ENCODE results near the gene PER3.

GRCh38 chr1:7795406-7795805, 11.3 kb downstream of the PER3 start:
- TF ChIP-seq TAF1 (IDR thresholded peaks at IDR 0.05; ENCODE audit: borderline replicate concordance, insufficient read depth, low read length) (no peak), POLR2AphosphoS5 (IDR thresholded peaks at IDR 0.05; ENCODE audit: low read depth, low read length) (no peak), SIN3A (IDR thresholded peaks at IDR 0.05; ENCODE audit: borderline replicate concordance, insufficient read depth, low read length) (no peak)
- TF ChIP-seq, protein P1, sequence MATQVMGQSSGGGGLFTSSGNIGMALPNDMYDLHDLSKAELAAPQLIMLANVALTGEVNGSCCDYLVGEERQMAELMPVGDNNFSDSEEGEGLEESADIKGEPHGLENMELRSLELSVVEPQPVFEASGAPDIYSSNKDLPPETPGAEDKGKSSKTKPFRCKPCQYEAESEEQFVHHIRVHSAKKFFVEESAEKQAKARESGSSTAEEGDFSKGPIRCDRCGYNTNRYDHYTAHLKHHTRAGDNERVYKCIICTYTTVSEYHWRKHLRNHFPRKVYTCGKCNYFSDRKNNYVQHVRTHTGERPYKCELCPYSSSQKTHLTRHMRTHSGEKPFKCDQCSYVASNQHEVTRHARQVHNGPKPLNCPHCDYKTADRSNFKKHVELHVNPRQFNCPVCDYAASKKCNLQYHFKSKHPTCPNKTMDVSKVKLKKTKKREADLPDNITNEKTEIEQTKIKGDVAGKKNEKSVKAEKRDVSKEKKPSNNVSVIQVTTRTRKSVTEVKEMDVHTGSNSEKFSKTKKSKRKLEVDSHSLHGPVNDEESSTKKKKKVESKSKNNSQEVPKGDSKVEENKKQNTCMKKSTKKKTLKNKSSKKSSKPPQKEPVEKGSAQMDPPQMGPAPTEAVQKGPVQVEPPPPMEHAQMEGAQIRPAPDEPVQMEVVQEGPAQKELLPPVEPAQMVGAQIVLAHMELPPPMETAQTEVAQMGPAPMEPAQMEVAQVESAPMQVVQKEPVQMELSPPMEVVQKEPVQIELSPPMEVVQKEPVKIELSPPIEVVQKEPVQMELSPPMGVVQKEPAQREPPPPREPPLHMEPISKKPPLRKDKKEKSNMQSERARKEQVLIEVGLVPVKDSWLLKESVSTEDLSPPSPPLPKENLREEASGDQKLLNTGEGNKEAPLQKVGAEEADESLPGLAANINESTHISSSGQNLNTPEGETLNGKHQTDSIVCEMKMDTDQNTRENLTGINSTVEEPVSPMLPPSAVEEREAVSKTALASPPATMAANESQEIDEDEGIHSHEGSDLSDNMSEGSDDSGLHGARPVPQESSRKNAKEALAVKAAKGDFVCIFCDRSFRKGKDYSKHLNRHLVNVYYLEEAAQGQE (IDR thresholded peaks at IDR 0.05; ENCODE audit: insufficient read depth in 1 of 2, low read depth in 2 of 2, low read length in 2 of 2): no peak
